ENCODE data around the gene GSC2.

GSC2 gene

GRCh38 chr22:19110064-19110458 lies 40.0 kb downstream of the GSC2 start:
- TF ChIP-seq CTCF (IDR thresholded peaks at IDR 0.05; ENCODE audit: low read depth, low read length): no peak
- no peak for DNase-seq (ENCODE audit: low read depth, low spot score)
- in situ Hi-C loops (cut with HindIII; ENCODE audit: low sequenced_read_pairs): no loop called here
- no peak overlapping the region for H3K4me3 ChIP-seq (ENCODE audit: low read depth, low read length)

DNA sequence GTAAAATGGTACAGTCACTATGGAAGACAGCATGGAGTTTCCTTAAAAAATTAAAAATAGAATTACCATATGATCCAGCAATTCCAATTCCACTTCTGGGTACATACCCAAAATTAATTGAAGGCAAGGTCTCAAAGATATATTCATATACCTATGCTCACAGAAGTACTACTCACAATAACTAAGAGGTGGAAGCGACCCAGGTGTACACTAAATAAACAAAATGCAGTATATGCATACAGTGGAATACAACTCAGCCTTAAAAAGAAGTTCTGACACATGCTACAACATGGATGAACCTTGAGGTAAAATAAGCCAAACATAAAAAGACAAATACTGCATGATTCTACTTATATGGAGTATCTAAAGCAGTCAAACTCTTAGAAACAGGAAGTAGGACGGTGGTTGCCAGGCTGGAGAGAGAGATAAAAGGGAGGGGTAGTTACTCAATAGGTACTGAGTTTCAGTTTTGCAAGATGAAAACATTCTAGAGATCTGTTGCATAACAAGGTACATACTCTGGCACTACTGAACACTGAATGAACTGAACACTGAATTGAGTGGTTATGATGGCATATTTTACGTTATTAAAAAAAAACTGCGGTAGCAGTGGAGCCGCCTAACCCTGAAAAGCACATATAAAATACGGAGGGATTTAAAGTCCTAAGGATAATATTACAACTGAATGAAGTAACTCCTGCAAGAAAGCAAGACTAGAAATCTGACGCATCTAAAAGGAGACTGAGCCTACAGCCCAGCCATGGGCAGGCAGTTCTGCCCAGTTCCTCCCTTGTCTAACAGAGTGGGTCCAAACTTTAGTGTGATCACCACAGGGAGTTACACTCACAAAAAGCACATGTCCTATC lies 40.7 kb downstream of the GSC2 start:
- no peak for TF ChIP-seq CTCF (IDR thresholded peaks at IDR 0.05; ENCODE audit: low read depth, low read length)
- DNase-seq (ENCODE audit: low read depth, low spot score): peak; percentile 40
- in situ Hi-C loops (cut with HindIII; ENCODE audit: low sequenced_read_pairs): no loop called here
- H3K4me3 ChIP-seq (ENCODE audit: low read depth, low read length): no peak overlapping the region

- no peak for TF ChIP-seq CTCF (IDR thresholded peaks at IDR 0.05; ENCODE audit: low read depth, low read length)
- in situ Hi-C loops (cut with HindIII; ENCODE audit: low sequenced_read_pairs): no loop called here
- no peak overlapping the region for H3K4me3 ChIP-seq (ENCODE audit: low read depth, low read length)
- DNase-seq (ENCODE audit: low read depth, low spot score): no peak
Measured at GRCh38 chr22:19108807-19109197, 41.3 kb downstream of the GSC2 start.

DNA sequence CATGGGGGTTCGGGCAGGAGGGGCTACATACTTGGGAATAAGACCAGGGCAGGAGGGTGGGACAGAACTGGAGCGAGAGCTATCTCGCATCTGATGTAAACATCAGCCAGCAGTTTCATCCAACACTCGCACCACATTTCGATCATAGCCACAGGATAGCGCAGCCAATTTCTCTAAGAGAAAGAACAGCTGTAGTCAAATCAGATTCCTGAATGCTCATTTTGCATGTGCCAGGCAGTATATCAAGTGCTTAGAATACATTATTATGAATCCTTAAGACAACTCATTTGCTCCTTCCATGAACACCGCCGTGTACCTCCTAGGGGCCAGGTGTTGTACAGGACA lies 42.4 kb downstream of the GSC2 start:
- no peak for TF ChIP-seq CTCF (IDR thresholded peaks at IDR 0.05; ENCODE audit: low read depth, low read length)
- no peak for DNase-seq (ENCODE audit: low read depth, low spot score)
- H3K4me3 ChIP-seq (ENCODE audit: low read depth, low read length): no peak overlapping the region
- in situ Hi-C loops (cut with HindIII; ENCODE audit: low sequenced_read_pairs): no loop called here

- H3K4me3 ChIP-seq (ENCODE audit: low read depth, low read length): no peak overlapping the region
- DNase-seq (ENCODE audit: low read depth, low spot score): no peak
- in situ Hi-C loops (cut with HindIII; ENCODE audit: low sequenced_read_pairs): no loop called here
- no peak for TF ChIP-seq CTCF (IDR thresholded peaks at IDR 0.05; ENCODE audit: low read depth, low read length)
Measured at GRCh38 chr22:19106886-19107729, 43.0 kb downstream of the GSC2 start.

DNA sequence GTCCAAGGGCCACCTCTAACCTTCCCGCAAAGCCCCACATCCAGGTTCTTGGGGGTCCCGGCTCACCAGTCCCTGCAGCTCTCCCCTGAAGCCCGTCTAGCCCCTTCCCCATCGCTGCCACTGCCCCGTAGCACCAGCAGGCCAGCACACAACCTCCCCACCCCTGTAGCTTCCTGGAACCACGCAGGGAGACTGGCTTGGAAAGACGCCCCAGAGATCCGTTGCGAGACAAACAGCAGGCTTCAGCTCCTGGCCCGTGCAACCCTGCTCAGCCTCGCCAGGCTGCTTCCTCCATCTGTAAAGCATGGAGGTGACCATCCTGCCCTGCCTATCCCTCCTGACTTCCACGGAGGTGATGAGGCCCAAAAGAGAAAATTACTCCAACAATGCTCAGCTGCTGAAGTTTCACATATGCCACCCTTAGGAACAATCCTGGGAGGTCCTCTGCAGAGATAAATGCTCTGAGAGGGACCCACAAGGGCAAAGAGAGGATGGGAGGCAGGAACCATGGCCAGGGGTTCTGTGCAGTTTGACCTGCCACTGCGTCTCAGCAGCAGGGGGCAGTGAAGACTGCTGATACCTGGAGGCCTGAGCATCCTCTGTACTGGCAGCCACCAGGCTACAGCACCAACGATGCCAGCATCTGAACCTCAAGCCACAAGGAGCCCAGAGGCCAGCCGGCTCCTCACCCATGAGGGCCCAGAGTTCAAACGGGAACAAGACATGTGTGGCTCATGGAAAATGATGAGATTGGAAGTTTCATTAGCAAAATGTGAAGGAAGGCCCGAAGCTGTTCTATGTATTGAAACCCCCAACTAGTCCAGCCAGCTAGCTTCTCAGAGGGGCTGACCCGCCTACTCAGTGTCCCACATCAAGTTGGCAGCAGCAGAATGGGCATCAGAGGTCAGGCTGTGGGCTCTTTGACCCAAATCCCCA lies 44.0 kb downstream of the GSC2 start:
- no peak overlapping the region for H3K4me3 ChIP-seq (ENCODE audit: low read depth, low read length)
- no peak for DNase-seq (ENCODE audit: low read depth, low spot score)
- TF ChIP-seq CTCF (IDR thresholded peaks at IDR 0.05; ENCODE audit: low read depth, low read length): no peak
- in situ Hi-C loops (cut with HindIII; ENCODE audit: low sequenced_read_pairs): no loop called here
